Prostate gland (tissue), 2 donors: ENCODE data around the gene CKAP5. TPM values are rescaled to one million over a fixed set of nuclear protein-coding genes. Genes with fewer than 3 reads are reported as not detected.

Experiments
- DNase-seq: peaks from one replicate; pipeline ENCODE4 v3.0.0-alpha.2; 2019; ENCODE audit warnings: low spot score
- H3K27ac ChIP-seq, 2 donors: fragments of 200-600 bp; sonication (generic); 2 replicates each; pipeline ENCODE4 v1.5.1; 2017 to 2019
- H3K27me3 ChIP-seq: fragments of 200-600 bp; sonication (generic); replicated peaks from 2 replicates; pipeline ENCODE4 v1.5.1; 2019; ENCODE audit not compliant: insufficient read depth
- H3K36me3 ChIP-seq, 2 donors: fragments of 200-600 bp; sonication (generic); 1 replicate in 1 of 2; 2 replicates in 1 of 2; pipeline versions ENCODE4 v1.5.1 to v1.8.1; 2017 to 2019
- H3K4me1 ChIP-seq: fragments of 200-600 bp; sonication (generic); replicated peaks from 2 replicates; pipeline ENCODE4 v1.5.1; 2019
- H3K4me3 ChIP-seq, 2 donors: fragments of 200-600 bp; sonication (generic); 2 replicates each; pipeline ENCODE4 v1.5.1; 2017 to 2019
- H3K9me3 ChIP-seq: fragments of 200-600 bp; sonication (generic); 2 replicates; pipeline ENCODE4 v1.5.1; 2017
- CTCF ChIP-seq, 4 experiments: fragments of 200-600 bp in 2 of 4; fragments of 450-650 bp in 2 of 4; sonication (generic) in 2 of 4; IDR thresholded peaks; 1 replicate in 3 of 4; 2 replicates in 1 of 4; pipeline ENCODE4 v1.5.1; 2016 to 2019; ENCODE audit warnings: antibody characterized with exemption in 4 of 4, mild to moderate bottlenecking in 2 of 4, moderate library complexity in 2 of 4
- POLR2A ChIP-seq: fragments of 450-650 bp; IDR thresholded peaks from one replicate; pipeline ENCODE4 v1.6.1; 2016; ENCODE audit warnings: antibody characterized with exemption, mild to moderate bottlenecking
- POLR2AphosphoS5 ChIP-seq: sonication (generic); formaldehyde crosslinking; IDR thresholded peaks from one replicate; pipeline ENCODE4 v1.6.1; 2017; ENCODE audit warnings: antibody characterized with exemption
- WGBS: methylation state at CpG from one replicate; pipeline ENCODE4 v1.1.5; 2018; 5-methylcytosine and 5-hydroxymethylcytosine counted together
- intact Hi-C: fragments of 100-400 bp; cut with DNase I; formaldehyde crosslinking; loops from one replicate; pipeline ENCODE4 v1.14.2; 2022
- total RNA-seq, 2 donors: library from RNA; depleted of rRNA; stranded (reverse); fragments of >200 nt; gene quantifications; one replicate each; pipeline ENCODE4 v1.1.0, GENCODE V29; 2016

CKAP5 gene
- total RNA-seq, 2 donors from 2014 or later, result 31.6 to 58.8 TPM

GRCh38 chr11:46701078-46701654 is 144.9 kb downstream of the CKAP5 start:
- no peak for DNase-seq
- intact Hi-C loops, result loop anchor here (2.0 kb wide), 1 partner anchor 84 kb away; the partner anchor contains the start of genes ATG13 and HARBI1
- no peaks in the 10 kb centered on the region for H3K4me1 ChIP-seq
- H3K4me3 ChIP-seq, result peak overlapping the region; percentile 70 to 89
- H3K9me3 ChIP-seq, result no peaks in the 10 kb centered on the region
- TF ChIP-seq CTCF (IDR thresholded peaks at IDR 0.05) (no peak), POLR2AphosphoS5 (no peak), POLR2A (no peak)
- H3K36me3 ChIP-seq, result peaks cover 5 to 32% of the 10 kb centered on the region in 2 donors
- WGBS, result under 1% methylated on average over 29 of the region's 29 CpGs
- peak overlapping the region; percentile 90 to 92 for H3K27ac ChIP-seq
- no peaks in the 10 kb centered on the region for H3K27me3 ChIP-seq

GRCh38 chr11:46700241-46701077 is 145.6 kb downstream of the CKAP5 start, which contains the start of the genes ARHGAP1 and ZNF408:
Gene ARHGAP1 (minus strand): TSS chr11:46700619. CDS start chr11:46696107, 4,512 bp downstream.
Gene ZNF408 (plus strand): TSS chr11:46701031. CDS start chr11:46701048, 17 bp downstream.
- H3K27ac ChIP-seq, result peak within 1 kb of the TSS; percentile 90 to 92
- WGBS, result under 1% methylated on average over 44 of the region's 44 CpGs
- peaks cover 9 to 30% of the 10 kb centered on the region in 2 donors for H3K36me3 ChIP-seq
- TF ChIP-seq POLR2AphosphoS5 (peak; percentile 95), POLR2A (peak; percentile 94), CTCF (IDR thresholded peaks at IDR 0.05) (no peak)
- H3K4me1 ChIP-seq, result no peaks in the 10 kb centered on the region
- peak within 1 kb of the TSS; percentile 70 to 89 for H3K4me3 ChIP-seq
- intact Hi-C loops, result loop anchor here (2.0 kb wide), 1 partner anchor 84 kb away; the partner anchor contains the start of genes ATG13 and HARBI1
- DNase-seq, result peak; percentile 99
- H3K9me3 ChIP-seq, result no peaks in the 10 kb centered on the region
- H3K27me3 ChIP-seq, result no peaks in the 10 kb centered on the region

GRCh38 chr11:46698597-46698996 is 147.5 kb downstream of the CKAP5 start:
- no peaks in the 10 kb centered on the region for H3K9me3 ChIP-seq
- H3K4me1 ChIP-seq, result no peaks in the 10 kb centered on the region
- H3K27me3 ChIP-seq, result no peaks in the 10 kb centered on the region
- DNase-seq, result no peak
- H3K4me3 ChIP-seq, result no peak overlapping the region
- WGBS, result 71% methylated on average over 1 of the region's 1 CpG
- no peak for TF ChIP-seq POLR2A
- TF ChIP-seq POLR2AphosphoS5, result no peak
- intact Hi-C loops, result loop anchor here (5.0 kb wide), 1 partner anchor 51 kb away; no protein-coding TSS in a partner anchor
- H3K27ac ChIP-seq, result no peak overlapping the region
- H3K36me3 ChIP-seq, result peaks cover 14 to 27% of the 10 kb centered on the region in 2 donors

- Histone ChIP-seq H3K4me1 (no peaks in the 10 kb centered on the region), H3K9me3 (no peaks in the 10 kb centered on the region), H3K27ac (peak overlapping the region; percentile 0 to 42), H3K36me3 (peaks cover 14 to 21% of the 10 kb centered on the region in 2 donors), H3K27me3 (no peaks in the 10 kb centered on the region), H3K4me3 (no peak overlapping the region)
- intact Hi-C loops, result loop anchor here (5.0 kb wide), 1 partner anchor 50 kb away; no protein-coding TSS in a partner anchor
- DNase-seq, result no peak
- 37% methylated on average over 2 of the region's 2 CpGs for WGBS
- TF ChIP-seq CTCF (IDR thresholded peaks at IDR 0.05) (no peak), POLR2A (no peak), POLR2AphosphoS5 (no peak)
These were observed 148.4 kb downstream of the CKAP5 start for GRCh38 chr11:46697723-46698122.

GRCh38 chr11:46697303-46697702 is 148.8 kb downstream of the CKAP5 start:
- intact Hi-C loops, result loop anchor here (5.0 kb wide), 1 partner anchor 50 kb away; no protein-coding TSS in a partner anchor
- Histone ChIP-seq H3K4me1 (no peaks in the 10 kb centered on the region), H3K9me3 (no peaks in the 10 kb centered on the region), H3K4me3 (no peak overlapping the region), H3K27ac (peak overlapping the region; percentile 29 to 42), H3K27me3 (no peaks in the 10 kb centered on the region), H3K36me3 (peaks cover 14 to 19% of the 10 kb centered on the region in 2 donors)
- DNase-seq, result no peak
- no peak for TF ChIP-seq CTCF (IDR thresholded peaks at IDR 0.05)
- TF ChIP-seq POLR2AphosphoS5, result no peak
- no peak for TF ChIP-seq POLR2A
- 45% methylated on average over 3 of the region's 3 CpGs for WGBS
